H9 (cell line): ENCODE data around the gene SAMD14. TPM values are rescaled to one million over a fixed set of nuclear protein-coding genes. Genes with fewer than 3 reads are reported as not detected.

Experiments used
- DNase-seq: peaks from one replicate; pipeline ENCODE4 v3.0.0-alpha.2; 2017
- H2AFZ ChIP-seq: one replicate; pipeline ENCODE4 v1.6.1; 2013; ENCODE audit warnings: mild to moderate bottlenecking, low read length, control low read depth, moderate library complexity
- H2AK5ac ChIP-seq: 2 replicates; pipeline ENCODE4 v1.6.1; 2013; ENCODE audit warnings: low read length, control low read depth, mixed read lengths; ENCODE audit not compliant: insufficient read length
- H2BK120ac ChIP-seq: one replicate; pipeline ENCODE4 v1.6.1; 2013; ENCODE audit warnings: low read depth, mild to moderate bottlenecking, low read length, control low read depth, inconsistent platforms; ENCODE audit not compliant: poor library complexity, severe bottlenecking
- H2BK12ac ChIP-seq: 2 replicates; pipeline ENCODE4 v1.6.1; 2013; ENCODE audit warnings: low read length, control low read depth, mixed read lengths, low read depth; ENCODE audit not compliant: insufficient read length
- H2BK15ac ChIP-seq: 2 replicates; pipeline ENCODE4 v1.6.1; 2013; ENCODE audit warnings: low read depth, low read length, control low read depth
- H2BK20ac ChIP-seq: one replicate; pipeline ENCODE4 v1.6.1; 2013; ENCODE audit warnings: low read depth, mild to moderate bottlenecking, low read length, control low read depth, inconsistent platforms; ENCODE audit not compliant: poor library complexity, severe bottlenecking
- H2BK5ac ChIP-seq: 2 replicates; pipeline ENCODE4 v1.6.1; 2013; ENCODE audit warnings: low read length, control low read depth, mixed read lengths; ENCODE audit not compliant: insufficient read length
- H3K14ac ChIP-seq: 2 replicates; pipeline ENCODE4 v1.6.1; 2013; ENCODE audit warnings: low read length, control low read depth; ENCODE audit not compliant: insufficient read depth
- H3K18ac ChIP-seq: 2 replicates; pipeline ENCODE4 v1.6.1; 2013; ENCODE audit warnings: low read depth, mild to moderate bottlenecking, mixed read lengths, low read length, control low read depth; ENCODE audit not compliant: insufficient read length
- H3K23ac ChIP-seq: 2 replicates; pipeline ENCODE4 v1.6.1; 2013; ENCODE audit warnings: low read length, control low read depth, mixed read lengths, low read depth; ENCODE audit not compliant: insufficient read length
- H3K23me2 ChIP-seq: 2 replicates; pipeline ENCODE4 v1.6.1; 2013; ENCODE audit warnings: low read depth, mild to moderate bottlenecking, mixed read lengths, low read length, control low read depth; ENCODE audit not compliant: insufficient read length, poor library complexity, severe bottlenecking
- H3K27ac ChIP-seq: 2 replicates; pipeline ENCODE4 v1.5.1; 2013; ENCODE audit warnings: low read length, control low read depth, mixed read lengths, low read depth; ENCODE audit not compliant: insufficient read length
- H3K27me3 ChIP-seq: 2 replicates; pipeline ENCODE4 v1.6.1; 2013; ENCODE audit warnings: low read length, control low read depth, inconsistent platforms; ENCODE audit not compliant: insufficient read depth
- H3K4ac ChIP-seq: 2 replicates; pipeline ENCODE4 v1.6.1; 2013; ENCODE audit warnings: low read depth, mild to moderate bottlenecking, control low read depth, inconsistent platforms, low read length, moderate library complexity
- H3K4me1 ChIP-seq: 2 replicates; pipeline ENCODE4 v1.6.1; 2013; ENCODE audit warnings: low read length, control low read depth, inconsistent platforms; ENCODE audit not compliant: insufficient read depth
- H3K4me2 ChIP-seq: 2 replicates; pipeline ENCODE4 v1.6.1; 2013; ENCODE audit warnings: low read length, control low read depth, mixed read lengths; ENCODE audit not compliant: insufficient read length, insufficient read depth
- H3K56ac ChIP-seq: 2 replicates; pipeline ENCODE4 v1.6.1; 2013; ENCODE audit warnings: low read depth, mild to moderate bottlenecking, mixed read lengths, low read length, control low read depth; ENCODE audit not compliant: insufficient read length
- H3K79me1 ChIP-seq: 2 replicates; pipeline ENCODE4 v1.6.1; 2013; ENCODE audit warnings: low read depth, mild to moderate bottlenecking, moderate library complexity, low read length, control low read depth, inconsistent platforms; ENCODE audit not compliant: insufficient read depth, poor library complexity, severe bottlenecking
- H3K79me2 ChIP-seq: 2 replicates; pipeline ENCODE4 v1.6.1; 2013; ENCODE audit warnings: low read length, control low read depth, inconsistent platforms; ENCODE audit not compliant: insufficient read depth
- H3K9ac ChIP-seq: 2 replicates; pipeline ENCODE4 v1.6.1; 2013; ENCODE audit warnings: low read length, control low read depth, mixed read lengths; ENCODE audit not compliant: insufficient read length; ENCODE audit errors: extremely low read depth
- H3K9me3 ChIP-seq: one replicate; pipeline ENCODE4 v1.6.1; 2013; ENCODE audit warnings: low read depth, low read length, inconsistent platforms; ENCODE audit not compliant: control insufficient read depth
- H3T11ph ChIP-seq: one replicate; pipeline ENCODE4 v1.6.1; 2013; ENCODE audit warnings: mild to moderate bottlenecking, low read length, control low read depth, inconsistent platforms
- H4K20me1 ChIP-seq: one replicate; pipeline ENCODE4 v1.6.1; 2013; ENCODE audit not compliant: control insufficient read depth, insufficient read length, insufficient read depth
- H4K5ac ChIP-seq: 2 replicates; pipeline ENCODE4 v1.6.1; 2013; ENCODE audit warnings: low read depth, mild to moderate bottlenecking, mixed read lengths, low read length, control low read depth; ENCODE audit not compliant: insufficient read length
- H4K8ac ChIP-seq: replicated peaks from 2 replicates; pipeline ENCODE4 v1.6.1; 2013; ENCODE audit warnings: low read length, control low read depth, mixed read lengths, low read depth; ENCODE audit not compliant: insufficient read length
- H4K91ac ChIP-seq: 2 replicates; pipeline ENCODE4 v1.6.1; 2013; ENCODE audit warnings: low read depth, mild to moderate bottlenecking, moderate library complexity, mixed read lengths, low read length, control low read depth; ENCODE audit not compliant: insufficient read length
- H3K27ac Mint-ChIP-seq, 3 experiments: 2 replicates in 2 of 3; 3 replicates in 1 of 3; pipeline ENCODE4 v1.8.0; 2020 to 2021; ENCODE audit warnings: mixed read lengths in 3 of 3, mild to moderate bottlenecking in 1 of 3, moderate library complexity in 1 of 3
- H3K27me3 Mint-ChIP-seq: 2 replicates; pipeline ENCODE4 v1.8.0; 2021; ENCODE audit warnings: low read depth, mild to moderate bottlenecking, moderate library complexity, mixed read lengths
- H3K36me3 Mint-ChIP-seq, 3 experiments: 2 replicates in 2 of 3; 3 replicates in 1 of 3; pipeline ENCODE4 v1.8.0; 2020 to 2021; ENCODE audit warnings: low read depth in 3 of 3, mixed read lengths in 3 of 3; ENCODE audit not compliant: insufficient read depth in 1 of 3
- H3K4me1 Mint-ChIP-seq, 2 experiments: 2 replicates each; pipeline ENCODE4 v1.8.0; 2020; ENCODE audit warnings: mixed read lengths in 2 of 2
- H3K4me3 Mint-ChIP-seq, 2 experiments: 2 replicates in 1 of 2; 3 replicates in 1 of 2; pipeline ENCODE4 v1.8.0; 2020 to 2021; ENCODE audit warnings: mild to moderate bottlenecking in 2 of 2, mixed read lengths in 2 of 2, moderate library complexity in 1 of 2
- H3K9me3 Mint-ChIP-seq, 2 experiments: 2 replicates in 1 of 2; 3 replicates in 1 of 2; pipeline ENCODE4 v1.8.0; 2020; ENCODE audit warnings: mild to moderate bottlenecking in 2 of 2, mixed read lengths in 2 of 2, moderate library complexity in 1 of 2
- CTCF ChIP-seq: fragments of 200-600 bp; sonication (generic); conservative IDR thresholded peaks from 3 replicates; pipeline ENCODE4 v1.8.0; 2021; ENCODE audit warnings: antibody characterized with exemption, mild to moderate bottlenecking
- WGBS: extraction: QIAGEN DNeasy Blood & Tissue Kit; methylation state at CpG from one replicate; pipeline ENCODE4 v1.1.7; 2013; ENCODE audit warnings: missing lambda C conversion rate, low lambda C conversion rate, mixed read lengths; ENCODE audit not compliant: insufficient read length; ENCODE audit errors: extremely low coverage; 5-methylcytosine and 5-hydroxymethylcytosine counted together
- total RNA-seq: library from RNA; stranded (reverse); gene quantifications from 2 replicates; pipeline ENCODE4 v1.2.1, GENCODE V29; 2021

SAMD14 gene
- total RNA-seq, 1 experiment from 2014 or later: 5.9 TPM

GRCh38 chr17:50172130-50172529 is 42.2 kb upstream of the SAMD14 start:
- no peaks in the 10 kb centered on the region; a peak in 1 of 5 replicates for H3K9me3 Mint-ChIP-seq

More at GRCh38 chr17:50172130-50172529, 42.2 kb upstream of the SAMD14 start:
- Histone ChIP-seq H2BK15ac (no peak overlapping the region), H2AK5ac (no peak overlapping the region), H3K18ac (no peak overlapping the region), H3K4ac (no peak overlapping the region), H2BK20ac (no peak overlapping the region), H4K5ac (no peak overlapping the region), H4K20me1 (no peaks in the 10 kb centered on the region), H3K9ac (no peak overlapping the region), H2AFZ (no peak overlapping the region), H4K91ac (no peak overlapping the region), H3K14ac (no peak overlapping the region), H3K27me3 (no peaks in the 10 kb centered on the region), H3K79me1 (no peaks in the 10 kb centered on the region), H2BK5ac (no peak overlapping the region), H3K4me2 (no peak overlapping the region), H3K23me2 (no peaks in the 10 kb centered on the region), H2BK12ac (no peak overlapping the region), H4K8ac (no peak overlapping the region), H3T11ph (no peak overlapping the region), H3K4me1 (peaks cover 3% of the 10 kb centered on the region; the same call in 1 of the 2 replicates), H3K23ac (no peak overlapping the region), H2BK120ac (no peak overlapping the region), H3K79me2 (no peaks in the 10 kb centered on the region), H3K56ac (no peak overlapping the region), H3K9me3 (no peaks in the 10 kb centered on the region), H3K27ac (no peak overlapping the region)
- no peak overlapping the region for H3K4me3 Mint-ChIP-seq
- no peaks in the 10 kb centered on the region for H3K36me3 Mint-ChIP-seq
- peaks cover 4% of the 10 kb centered on the region for H3K27me3 Mint-ChIP-seq
- no peak overlapping the region; a peak in 2 of 7 replicates for H3K27ac Mint-ChIP-seq
- no peak for TF ChIP-seq CTCF
- no CpG with 5 or more reads among the region's 11 CpGs for WGBS
- H3K4me1 Mint-ChIP-seq: peaks cover 24 to 39% of the 10 kb centered on the region in 2 experiments
- DNase-seq: no peak
